Activated CD8-positive, alpha-beta memory T cell treated with anti-CD3 and anti-CD28 coated beads for 4 hours (primary cell): Measurements from ENCODE around the gene SLC1A7.

Source experiments
- DNase-seq, 2 donors: peaks; one replicate each; pipeline ENCODE4 v3.0.0-alpha.2; 2020; ENCODE audit warnings: low read depth in 2 of 2

SLC1A7 gene

GRCh38 chr1:53116307-53116810, 26.1 kb downstream of the SLC1A7 start:
- no peak for DNase-seq

DNA sequence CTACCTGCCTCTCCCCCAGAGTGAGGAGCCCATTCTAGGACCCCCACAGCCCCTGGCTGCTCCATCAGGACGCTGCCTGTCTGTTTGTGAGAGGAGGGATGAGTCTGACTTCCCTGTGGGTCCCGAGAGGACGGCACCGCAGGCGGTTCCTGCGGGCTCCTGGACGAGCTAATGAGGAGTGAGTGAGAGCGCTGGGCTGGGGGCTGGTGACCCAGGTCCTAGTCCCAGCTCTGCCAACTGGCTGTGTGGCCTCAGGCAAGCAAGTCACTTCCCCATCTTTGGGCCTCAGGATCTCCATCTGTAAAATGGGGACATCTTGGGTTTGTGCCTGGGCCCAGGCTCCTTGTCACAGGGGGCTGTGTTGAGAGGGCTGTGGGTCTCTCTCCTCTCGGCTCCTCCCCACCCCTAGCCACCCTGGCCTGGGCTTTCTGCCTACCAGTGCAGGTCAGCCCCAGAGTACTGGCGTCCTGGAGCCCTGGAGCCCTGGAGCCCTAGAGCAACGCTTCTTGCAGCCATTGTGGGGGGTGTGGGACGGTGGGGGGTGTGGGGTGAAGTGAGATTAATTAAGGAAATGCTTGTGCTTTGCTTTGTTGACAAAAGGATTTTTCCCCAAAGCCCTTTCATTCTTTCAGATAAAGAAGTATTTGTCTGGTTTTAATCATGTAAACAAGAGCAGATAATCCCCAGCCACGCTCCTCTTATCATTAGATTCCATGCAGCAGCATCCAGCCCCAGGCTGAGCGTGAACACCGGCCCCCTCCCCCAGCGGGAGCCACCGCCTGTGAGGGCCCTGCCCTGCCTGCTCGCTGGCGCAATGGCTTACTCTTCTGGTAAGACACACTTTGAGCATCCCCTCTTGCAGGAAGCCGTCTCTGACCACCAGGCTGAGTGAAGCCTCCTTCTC, 26.8 kb downstream of the SLC1A7 start:
- DNase-seq: no peak

- no peak for DNase-seq
Observed at GRCh38 chr1:53114581-53115400, 27.6 kb downstream of the SLC1A7 start.

- no peak for DNase-seq
Observed at GRCh38 chr1:53114090-53114489, 28.3 kb downstream of the SLC1A7 start.

- no peak for DNase-seq
Observed at GRCh38 chr1:53112861-53113260, 29.6 kb downstream of the SLC1A7 start.

- DNase-seq: no peak
Observed at GRCh38 chr1:53112271-53112774, 30.1 kb downstream of the SLC1A7 start.

- no peak for DNase-seq
Observed at GRCh38 chr1:53111693-53112092, 30.7 kb downstream of the SLC1A7 start.

GRCh38 chr1:53111073-53111556, 31.3 kb downstream of the SLC1A7 start:
- no peak for DNase-seq

DNA sequence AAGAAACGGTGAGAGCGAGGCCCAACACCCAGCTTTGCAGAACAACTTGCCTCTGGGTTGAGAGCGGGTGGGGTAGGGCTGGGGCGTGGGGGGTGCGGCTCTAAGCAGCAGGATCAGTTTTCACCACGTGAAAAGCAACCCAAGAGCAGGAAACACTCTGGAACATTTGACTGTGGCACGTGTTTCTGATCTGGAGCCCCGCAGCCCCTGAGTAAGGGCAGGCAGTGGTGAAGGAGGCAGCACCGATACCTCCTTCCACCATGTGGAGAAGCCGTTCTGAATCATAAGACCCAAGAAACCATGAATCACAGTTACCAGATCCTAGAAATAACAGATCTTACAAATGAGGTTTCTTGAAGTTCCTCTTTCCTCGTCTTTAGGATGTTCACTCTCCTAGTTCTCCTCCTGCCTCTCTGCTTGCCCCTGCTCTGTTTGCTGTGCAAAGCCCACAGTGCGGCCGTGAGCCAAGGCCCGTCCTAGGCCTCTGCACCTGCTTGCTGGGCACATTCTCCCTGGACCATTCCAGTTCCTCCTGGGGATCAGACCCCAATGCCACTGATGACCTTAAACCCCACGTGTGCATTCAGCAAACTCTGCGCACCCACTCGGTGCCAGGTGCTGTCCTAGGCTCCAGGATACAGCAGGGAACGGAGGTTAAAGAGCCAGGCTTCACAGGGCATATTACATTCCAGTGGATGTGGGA, 31.9 kb downstream of the SLC1A7 start:
- DNase-seq: no peak

DNA sequence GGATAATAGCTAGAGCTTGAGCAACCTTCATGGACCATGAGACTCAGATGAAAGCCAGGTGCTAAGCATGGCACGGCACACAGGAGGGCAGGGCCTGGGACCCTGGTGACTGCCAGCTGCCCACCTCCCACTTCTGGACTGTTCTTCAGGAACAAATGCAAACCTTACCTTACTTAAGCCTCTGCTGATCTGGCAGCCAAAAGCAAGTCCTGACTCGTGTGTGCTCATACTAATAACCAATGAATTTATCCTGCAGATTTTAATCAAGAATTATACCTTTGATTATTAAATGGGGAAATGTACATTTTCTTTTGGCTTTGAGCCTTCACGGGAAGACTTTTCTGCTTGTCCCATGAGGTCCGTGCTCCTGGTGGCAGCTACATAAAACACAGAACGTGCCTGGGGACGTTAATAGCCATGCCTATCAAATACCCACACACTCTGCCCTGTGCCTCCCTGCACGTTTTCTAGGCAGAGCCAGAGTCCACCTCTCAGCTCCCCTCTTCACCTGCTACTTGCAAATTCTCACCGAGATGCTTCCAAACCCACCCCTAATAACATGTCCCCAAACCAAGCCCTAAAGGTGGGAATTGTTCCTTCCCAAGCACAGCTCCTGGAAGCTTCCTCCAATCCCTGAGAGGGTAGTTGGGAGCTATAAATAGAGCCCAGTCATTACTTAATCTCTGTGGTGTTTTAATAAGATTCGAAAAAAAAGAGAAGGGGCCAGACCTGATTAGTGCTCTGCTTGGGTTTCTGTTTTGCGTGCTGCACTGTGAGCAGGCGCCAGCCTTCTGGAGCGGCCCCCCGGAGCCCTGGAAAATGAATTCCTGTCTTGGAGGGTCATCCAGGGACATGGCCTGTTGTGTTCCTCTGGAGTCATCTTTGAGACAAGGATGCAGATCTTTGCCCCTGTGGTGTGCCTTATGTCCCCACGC, 33.5 kb downstream of the SLC1A7 start:
- no peak for DNase-seq

- DNase-seq: no peak
Observed at GRCh38 chr1:53107570-53108322, 34.7 kb downstream of the SLC1A7 start.

GRCh38 chr1:53107090-53107489, 35.3 kb downstream of the SLC1A7 start:
- DNase-seq: no peak

DNA sequence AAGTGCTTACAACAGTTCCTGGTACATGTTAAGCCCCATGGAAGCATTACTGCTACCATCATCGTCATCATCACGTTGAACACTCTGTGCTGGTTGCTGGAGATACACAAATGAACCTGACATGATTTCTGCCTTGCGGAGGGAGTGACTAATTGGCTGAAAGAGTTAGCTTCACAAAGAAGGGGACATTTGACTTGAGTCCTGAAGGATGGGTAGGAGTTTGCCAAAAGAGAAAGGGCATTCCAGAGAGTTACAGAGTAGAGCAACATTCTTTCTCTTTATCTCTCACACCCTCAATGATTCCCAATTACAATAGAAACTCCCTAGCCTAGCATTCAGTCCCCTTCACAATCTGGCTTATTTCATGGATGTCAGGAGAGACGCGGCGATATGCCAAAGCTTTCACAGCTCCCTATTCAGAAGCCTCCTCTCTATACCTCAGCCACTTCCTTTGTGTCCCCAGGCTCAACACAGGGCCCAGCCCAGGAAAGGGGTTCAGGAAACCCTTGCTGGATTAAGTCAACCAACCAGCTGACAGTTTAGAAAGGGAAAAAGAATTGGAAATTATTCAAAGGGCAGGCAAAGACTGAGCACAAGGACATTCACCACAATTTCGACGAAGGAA, 38.0 kb downstream of the SLC1A7 start:
- no peak for DNase-seq

GRCh38 chr1:53094533-53094919, 47.9 kb downstream of the SLC1A7 start:
- no peak for DNase-seq

DNA sequence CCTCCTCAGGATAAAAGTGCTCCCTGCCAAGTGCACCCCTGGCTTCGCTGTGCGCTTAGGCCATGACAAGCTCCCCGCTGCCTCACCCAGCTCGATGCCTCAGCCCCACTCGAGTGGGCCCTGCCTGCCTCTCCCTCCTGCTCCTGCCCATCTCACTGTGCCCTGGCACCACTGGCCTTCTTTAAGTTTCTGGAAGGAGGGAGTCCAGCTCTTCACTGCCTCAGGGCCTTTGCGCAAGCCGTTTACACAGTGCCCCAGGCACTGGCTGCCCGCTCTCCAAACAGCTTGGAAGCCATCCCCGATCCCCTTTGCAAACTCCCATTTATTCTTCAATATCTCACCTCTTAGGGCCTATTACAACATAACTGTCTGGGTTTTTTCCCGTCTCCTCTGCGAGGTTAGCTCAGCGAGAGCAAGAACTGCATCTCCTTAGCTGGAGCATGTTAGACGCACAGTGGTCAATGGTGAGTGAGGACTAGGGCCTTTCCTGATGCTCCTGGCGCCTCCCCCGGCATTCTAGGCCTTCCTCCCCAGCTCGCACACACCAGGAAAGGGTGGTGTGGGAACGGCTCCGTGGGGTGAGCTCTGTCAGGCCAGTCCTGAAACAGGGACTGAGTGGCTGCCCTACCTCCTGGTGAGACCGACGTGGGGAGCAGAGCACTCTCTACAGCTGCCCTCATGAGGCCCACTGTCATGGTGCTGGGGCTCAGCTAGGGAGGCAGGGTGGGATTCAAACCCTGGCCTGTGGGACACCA, 48.5 kb downstream of the SLC1A7 start:
- no peak for DNase-seq

DNA sequence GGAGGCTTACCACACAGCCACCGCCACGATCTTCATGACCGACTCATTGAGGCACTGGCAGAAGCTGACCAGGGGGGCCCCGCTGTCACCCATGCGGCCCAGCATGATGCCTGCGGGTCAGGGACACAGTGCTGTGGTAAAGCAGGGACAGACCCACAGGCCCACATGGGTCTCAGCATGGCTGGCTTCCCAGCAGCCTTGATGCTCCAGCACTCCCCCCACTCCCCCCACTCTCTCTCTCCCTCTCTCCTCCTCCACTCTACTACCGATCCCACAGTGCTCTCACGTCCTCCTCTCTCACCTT, 49.0 kb downstream of the SLC1A7 start:
- DNase-seq: no peak

- no peak for DNase-seq
Observed at GRCh38 chr1:53092659-53093450, 49.6 kb downstream of the SLC1A7 start.
